PC-9 (cell line): ENCODE measurements around the gene ATG3. TPM values are rescaled to one million over a fixed set of nuclear protein-coding genes. Genes with fewer than 3 reads are reported as not detected.

ENCODE experiments used
- Bru-seq: library from RNA; stranded (reverse); fragments of 400-500 nt; gene quantifications from one replicate; lab custom pipeline; 2021; lab: Mats Ljungman, UMichigan
- BruChase-seq, 2 experiments: library from RNA; stranded (reverse); fragments of 400-500 nt; gene quantifications; one replicate each; lab custom pipeline; 2021; lab: Mats Ljungman, UMichigan
- BruUV-seq: library from RNA; stranded (reverse); fragments of 400-500 nt; replicated peaks from 2 replicates; lab custom pipeline; 2021; lab: Mats Ljungman, UMichigan
- CTCF ChIA-PET: fragments of 300-600 bp; sonication (Branson Sonifier 250); formaldehyde crosslinking; loops from one replicate; lab custom pipeline; 2022; ENCODE audit warnings: antibody characterized with exemption; lab: Charles Lee
- POLR2A ChIA-PET: fragments of 300-600 bp; sonication (Branson Sonifier 250); formaldehyde crosslinking; loops from one replicate; lab custom pipeline; 2022; ENCODE audit warnings: antibody characterized with exemption; ENCODE audit not compliant: unreplicated experiment; lab: Charles Lee
- DNase-seq, 2 experiments: peaks; one replicate each; pipeline versions ENCODE4 v3.0.0 to v3.0.0-alpha.2; 2015 to 2022; ENCODE audit warnings: mixed read lengths in 1 of 2
- H2AFZ ChIP-seq: fragments of 200-600 bp; sonication (generic); 2 replicates; pipeline ENCODE4 v1.8.1; 2017; ENCODE audit warnings: antibody characterized with exemption
- H3F3A ChIP-seq: fragments of 200-600 bp; sonication (generic); 2 replicates; pipeline ENCODE4 v1.8.1; 2017; ENCODE audit warnings: antibody characterized with exemption, mild to moderate bottlenecking, low read depth; ENCODE audit not compliant: insufficient read depth
- H3K27ac ChIP-seq: fragments of 200-600 bp; sonication (generic); 2 replicates; pipeline ENCODE4 v1.6.1; 2016; ENCODE audit warnings: mixed run types
- H3K27me3 ChIP-seq: fragments of 200-600 bp; sonication (generic); 2 replicates; pipeline ENCODE4 v1.6.1; 2016; ENCODE audit warnings: low read depth, mixed run types; ENCODE audit not compliant: insufficient read depth
- H3K36me3 ChIP-seq: fragments of 200-600 bp; sonication (generic); 2 replicates; pipeline ENCODE4 v1.6.1; 2016; ENCODE audit warnings: low read depth, mixed run types
- H3K4me1 ChIP-seq: fragments of 200-600 bp; sonication (generic); replicated peaks from 2 replicates; pipeline ENCODE4 v1.6.1; 2016; ENCODE audit warnings: mixed run types; ENCODE audit not compliant: insufficient read depth
- H3K4me2 ChIP-seq: fragments of 200-600 bp; sonication (generic); 2 replicates; pipeline ENCODE4 v1.6.1; 2017; ENCODE audit warnings: mixed run types
- H3K4me3 ChIP-seq: fragments of 200-600 bp; sonication (generic); 2 replicates; pipeline ENCODE4 v1.6.1; 2016; ENCODE audit warnings: mixed run types
- H3K79me2 ChIP-seq: fragments of 200-600 bp; sonication (generic); 2 replicates; pipeline ENCODE4 v1.6.1; 2017; ENCODE audit warnings: low read depth, mixed run types
- H3K9me2 ChIP-seq: fragments of 200-600 bp; sonication (generic); 2 replicates; pipeline ENCODE4 v1.8.1; 2017; ENCODE audit warnings: mild to moderate bottlenecking; ENCODE audit not compliant: insufficient read depth
- H3K9me3 ChIP-seq: fragments of 200-600 bp; sonication (generic); 2 replicates; pipeline ENCODE4 v1.8.1; 2016; ENCODE audit warnings: low read depth; ENCODE audit not compliant: insufficient read depth
- H4K20me1 ChIP-seq: fragments of 200-600 bp; sonication (generic); 2 replicates; pipeline ENCODE4 v1.8.1; 2017; ENCODE audit not compliant: insufficient read depth
- EZH2 ChIP-seq: fragments of 200-600 bp; sonication (generic); IDR thresholded peaks from 2 replicates; pipeline ENCODE4 v1.8.0; 2017; ENCODE audit warnings: antibody characterized with exemption, low read depth
- intact Hi-C: fragments of 100-400 bp; cut with micrococcal nuclease; formaldehyde crosslinking; loops from one replicate; pipeline ENCODE4 v1.10.0; 2022; ENCODE audit not compliant: unreplicated experiment
- long read RNA-seq: library from polyadenylated mRNA; stranded (forward); transcript quantifications from one replicate; pipeline ENCODE4 v2.0.0, GENCODE V29; 2022
- total RNA-seq: library from RNA; stranded (reverse); gene quantifications from 2 replicates; pipeline ENCODE4 v1.2.3, GENCODE V29; 2021
- TF ChIP-seq, protein P1 (sequence below): fragments of 200-600 bp; sonication (generic); conservative IDR thresholded peaks from 2 replicates; pipeline ENCODE4 v1.6.1; 2017; ENCODE audit warnings: mixed run types, antibody characterized with exemption, mild to moderate bottlenecking, moderate library complexity

Gene ATG3
- total RNA-seq = 66.8 and 68.9 TPM in 2 replicates
- percentile 93 among the genes with signal in this experiment for Bru-seq, nascent RNA
- BruChase-seq, experiment 1, labeled RNA remaining after a 2-hour chase = percentile 89 among the genes with signal in this experiment
- BruChase-seq, experiment 2, labeled RNA remaining after a 6-hour chase = percentile 84 among the genes with signal in this experiment
- long read RNA-seq, transcript ATG3-202 (11 exons, 3,010 nt) = minor isoform, 6 of 191 reads
- long read RNA-seq, transcript ATG3-201 (12 exons, 1,570 nt) = major isoform, 173 of 191 reads
- long read RNA-seq, partial matches to known transcripts = 2 of 191 reads
- long read RNA-seq, other reads (novel, unspliced or antisense) = 10 of 191 reads

DNA sequence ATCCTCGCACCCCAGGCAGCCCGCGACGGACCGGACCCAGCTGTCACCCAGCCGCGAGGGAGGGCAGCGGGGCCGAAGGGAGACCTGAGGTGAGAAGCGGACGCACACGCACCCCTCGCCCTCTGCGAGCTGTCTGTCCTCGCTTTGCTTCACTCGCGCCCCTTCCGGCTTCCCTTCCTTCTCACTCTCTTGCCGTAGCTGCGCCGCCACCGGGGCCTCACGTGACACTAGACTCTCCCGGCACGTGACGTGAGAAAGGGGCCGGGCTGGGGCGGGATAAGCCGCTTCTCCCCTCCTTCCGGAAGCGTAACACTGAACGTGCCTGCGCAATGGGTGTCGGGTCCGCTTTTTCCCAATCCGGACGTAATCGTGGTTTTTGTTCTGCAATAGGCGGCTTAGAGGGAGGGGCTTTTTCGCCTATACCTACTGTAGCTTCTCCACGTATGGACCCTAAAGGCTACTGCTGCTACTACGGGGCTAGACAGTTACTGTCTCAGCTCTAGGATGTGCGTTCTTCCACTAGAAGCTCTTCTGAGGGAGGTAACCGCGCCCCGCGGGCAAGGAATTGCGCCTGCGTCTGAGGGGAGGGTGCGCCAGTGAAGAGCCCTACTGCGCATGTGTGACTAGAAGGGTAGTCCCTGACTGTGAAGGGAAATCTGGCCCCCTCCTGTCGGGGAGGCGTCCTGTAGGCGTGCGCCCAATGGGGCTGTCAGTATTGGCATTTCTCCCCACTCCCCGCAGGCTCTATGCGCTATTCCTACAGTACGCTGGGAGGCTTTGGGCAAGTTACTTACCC lies at the start of gene ATG3, which contains the start of gene SLC35A5:
Gene ATG3, minus strand, starts transcription at position 229 of the 796 bp plus-strand sequence. CDS start 434 bp downstream, outside the sequence.
Gene SLC35A5, plus strand, starts transcription at position 312 of the 796 bp plus-strand sequence. CDS start 1,359 bp downstream, outside the sequence.
- peak within 1 kb of the TSS; percentile 93 for H2AFZ ChIP-seq
- TF ChIP-seq, protein P1, sequence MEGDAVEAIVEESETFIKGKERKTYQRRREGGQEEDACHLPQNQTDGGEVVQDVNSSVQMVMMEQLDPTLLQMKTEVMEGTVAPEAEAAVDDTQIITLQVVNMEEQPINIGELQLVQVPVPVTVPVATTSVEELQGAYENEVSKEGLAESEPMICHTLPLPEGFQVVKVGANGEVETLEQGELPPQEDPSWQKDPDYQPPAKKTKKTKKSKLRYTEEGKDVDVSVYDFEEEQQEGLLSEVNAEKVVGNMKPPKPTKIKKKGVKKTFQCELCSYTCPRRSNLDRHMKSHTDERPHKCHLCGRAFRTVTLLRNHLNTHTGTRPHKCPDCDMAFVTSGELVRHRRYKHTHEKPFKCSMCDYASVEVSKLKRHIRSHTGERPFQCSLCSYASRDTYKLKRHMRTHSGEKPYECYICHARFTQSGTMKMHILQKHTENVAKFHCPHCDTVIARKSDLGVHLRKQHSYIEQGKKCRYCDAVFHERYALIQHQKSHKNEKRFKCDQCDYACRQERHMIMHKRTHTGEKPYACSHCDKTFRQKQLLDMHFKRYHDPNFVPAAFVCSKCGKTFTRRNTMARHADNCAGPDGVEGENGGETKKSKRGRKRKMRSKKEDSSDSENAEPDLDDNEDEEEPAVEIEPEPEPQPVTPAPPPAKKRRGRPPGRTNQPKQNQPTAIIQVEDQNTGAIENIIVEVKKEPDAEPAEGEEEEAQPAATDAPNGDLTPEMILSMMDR = peak; percentile 14; the same call in 1 of the 2 replicates
- no peak for TF ChIP-seq EZH2
- DNase-seq = peak; percentile 94 to 99
- peak within 1 kb of the TSS; percentile 93 for H3K4me3 ChIP-seq
- H3K9me3 ChIP-seq = no peaks in the 10 kb centered on the region
- peak within 1 kb of the TSS; percentile 80 for H3K4me2 ChIP-seq
- H4K20me1 ChIP-seq = peaks cover 9% of the 10 kb centered on the region; the same call in 1 of the 2 replicates
- POLR2A ChIA-PET = interaction anchor here (0.6 to 0.7 kb wide), 4 partner anchors 20 to 170 kb away, joined by 3 to 5 read pairs (median 4); no protein-coding TSS in a partner anchor
- H3K79me2 ChIP-seq = peaks cover 54% of the 10 kb centered on the region
- intact Hi-C loops = loop anchor here (1.0 to 10.0 kb wide), 3 partner anchors 79 to 1133 kb away; partner anchors contain the start of genes CCDC80, GTPBP8 and USF3
- TSS peak; percentile 89 for BruUV-seq
- H3K27ac ChIP-seq = peak within 1 kb of the TSS; percentile 88
- H3K4me1 ChIP-seq = peaks cover 25% of the 10 kb centered on the region
- CTCF ChIA-PET = interaction anchor here (0.6 to 0.7 kb wide), 3 partner anchors 173 to 653 kb away, joined by 3 read pairs; no protein-coding TSS in a partner anchor
- no peaks in the 10 kb centered on the region for H3K9me2 ChIP-seq
- peaks cover 20% of the 10 kb centered on the region for H3F3A ChIP-seq
- H3K27me3 ChIP-seq = no peaks in the 10 kb centered on the region
- no peaks in the 10 kb centered on the region for H3K36me3 ChIP-seq

DNA sequence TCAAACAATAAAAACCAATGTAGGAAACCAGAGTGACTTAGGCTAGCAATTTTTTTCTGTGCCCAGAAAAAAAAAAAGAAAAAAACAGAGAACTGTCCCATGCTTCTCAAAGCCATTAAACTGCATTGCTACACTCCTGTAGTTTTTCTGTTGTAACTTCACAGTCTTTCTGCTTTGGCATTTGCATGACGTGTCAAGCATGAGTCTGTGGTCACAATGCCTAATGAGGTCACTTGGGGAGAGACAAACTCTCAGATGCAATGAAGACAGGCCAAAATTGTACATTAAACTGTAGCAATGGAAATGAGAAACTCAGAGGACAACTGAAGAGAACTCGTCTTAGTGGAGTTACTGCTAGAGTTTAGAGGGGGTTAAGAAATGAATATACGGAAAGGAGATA lies 48.4 kb upstream of the ATG3 start:
- Histone ChIP-seq H3K9me3 (no peaks in the 10 kb centered on the region), H3K4me2 (no peak overlapping the region), H3K4me1 (peaks cover 1% of the 10 kb centered on the region; the same call in 1 of the 2 replicates), H3K27me3 (no peaks in the 10 kb centered on the region), H3K36me3 (no peaks in the 10 kb centered on the region), H3K79me2 (no peaks in the 10 kb centered on the region), H3K9me2 (no peaks in the 10 kb centered on the region), H3K27ac (no peak overlapping the region), H4K20me1 (no peaks in the 10 kb centered on the region), H2AFZ (no peak overlapping the region), H3F3A (no peaks in the 10 kb centered on the region), H3K4me3 (no peak overlapping the region)
- TF ChIP-seq EZH2 = no peak
- TF ChIP-seq, protein P1 = no peak
- no peak for DNase-seq
- POLR2A ChIA-PET = no interaction called here
- intact Hi-C loops = no loop called here
- BruUV-seq = no TSS peak
- CTCF ChIA-PET = interaction anchor here (0.7 kb wide), 1 partner anchor 32 kb away, joined by 5 read pairs; no protein-coding TSS in a partner anchor

DNA sequence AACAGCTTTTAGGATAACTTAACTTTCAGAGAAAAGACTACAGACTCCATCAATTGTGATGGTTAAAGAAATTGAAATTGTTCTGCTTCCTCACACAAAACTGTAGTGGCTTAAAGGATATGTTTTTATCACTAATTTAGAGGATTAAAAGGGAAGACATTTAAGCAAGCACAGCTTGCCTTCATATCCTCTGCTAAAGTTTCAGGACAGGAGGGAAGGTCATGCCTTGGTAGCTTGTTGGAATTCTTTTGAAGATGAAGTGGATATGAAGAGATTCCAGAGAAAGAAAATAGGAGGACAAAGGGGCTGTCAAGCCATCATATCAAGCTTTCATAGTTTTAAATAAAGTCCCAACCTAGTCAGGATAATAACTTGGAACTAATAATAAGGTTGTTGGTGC lies 46.1 kb upstream of the ATG3 start:
- Histone ChIP-seq H3K9me2 (no peaks in the 10 kb centered on the region), H3K4me1 (peaks cover 10% of the 10 kb centered on the region; the same call in 1 of the 2 replicates), H4K20me1 (no peaks in the 10 kb centered on the region), H3K4me3 (no peak overlapping the region), H3K27me3 (no peaks in the 10 kb centered on the region), H3F3A (no peaks in the 10 kb centered on the region), H3K9me3 (no peaks in the 10 kb centered on the region), H3K36me3 (no peaks in the 10 kb centered on the region), H3K4me2 (no peak overlapping the region), H3K27ac (no peak overlapping the region), H3K79me2 (no peaks in the 10 kb centered on the region), H2AFZ (no peak overlapping the region)
- intact Hi-C loops = no loop called here
- no TSS peak for BruUV-seq
- no peak for DNase-seq
- ChIA-PET CTCF (no interaction called here), POLR2A (interaction anchor here (0.8 kb wide), 1 partner anchor 191 kb away, joined by 10 read pairs; no protein-coding TSS in a partner anchor)
- TF ChIP-seq, protein P1 = no peak
- no peak for TF ChIP-seq EZH2
